ENCODE measurements around the gene FGFR3.

The FGFR3 gene

DNA sequence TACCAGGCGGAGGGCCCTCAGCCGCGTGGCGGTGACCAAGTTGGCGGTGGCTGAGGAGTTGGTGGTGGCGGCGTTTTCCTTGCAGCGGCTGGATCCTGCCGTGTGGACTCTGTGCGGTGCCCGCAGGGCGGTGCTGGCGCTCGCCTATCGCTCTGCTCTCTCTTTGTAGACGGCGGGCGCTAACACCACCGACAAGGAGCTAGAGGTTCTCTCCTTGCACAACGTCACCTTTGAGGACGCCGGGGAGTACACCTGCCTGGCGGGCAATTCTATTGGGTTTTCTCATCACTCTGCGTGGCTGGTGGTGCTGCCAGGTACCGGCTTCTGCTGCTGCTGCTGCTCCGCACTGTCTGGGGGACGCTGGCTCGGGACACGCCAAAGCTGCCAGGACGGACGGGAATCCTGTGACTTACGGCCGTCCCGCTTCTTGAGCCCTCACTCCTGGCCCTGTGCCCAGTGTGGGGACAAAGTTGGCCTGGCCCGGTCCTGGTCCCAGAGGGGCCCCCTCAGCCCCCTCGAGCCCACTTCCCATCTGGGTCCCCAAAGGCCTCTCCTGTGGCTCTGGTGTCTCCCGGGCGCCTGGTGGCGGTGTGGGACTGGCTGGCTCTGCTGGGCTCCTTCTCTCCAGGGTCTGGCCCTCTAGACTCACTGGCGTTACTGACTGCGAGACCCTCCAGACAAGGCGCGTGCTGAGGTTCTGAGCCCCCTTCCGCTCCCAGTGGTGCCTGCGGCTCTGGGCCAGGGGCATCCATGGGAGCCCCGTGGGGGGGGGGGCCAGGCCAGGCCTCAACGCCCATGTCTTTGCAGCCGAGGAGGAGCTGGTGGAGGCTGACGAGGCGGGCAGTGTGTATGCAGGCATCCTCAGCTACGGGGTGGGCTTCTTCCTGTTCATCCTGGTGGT lies 10.7 kb downstream of the FGFR3 start:
- no peak for DNase-seq

DNA sequence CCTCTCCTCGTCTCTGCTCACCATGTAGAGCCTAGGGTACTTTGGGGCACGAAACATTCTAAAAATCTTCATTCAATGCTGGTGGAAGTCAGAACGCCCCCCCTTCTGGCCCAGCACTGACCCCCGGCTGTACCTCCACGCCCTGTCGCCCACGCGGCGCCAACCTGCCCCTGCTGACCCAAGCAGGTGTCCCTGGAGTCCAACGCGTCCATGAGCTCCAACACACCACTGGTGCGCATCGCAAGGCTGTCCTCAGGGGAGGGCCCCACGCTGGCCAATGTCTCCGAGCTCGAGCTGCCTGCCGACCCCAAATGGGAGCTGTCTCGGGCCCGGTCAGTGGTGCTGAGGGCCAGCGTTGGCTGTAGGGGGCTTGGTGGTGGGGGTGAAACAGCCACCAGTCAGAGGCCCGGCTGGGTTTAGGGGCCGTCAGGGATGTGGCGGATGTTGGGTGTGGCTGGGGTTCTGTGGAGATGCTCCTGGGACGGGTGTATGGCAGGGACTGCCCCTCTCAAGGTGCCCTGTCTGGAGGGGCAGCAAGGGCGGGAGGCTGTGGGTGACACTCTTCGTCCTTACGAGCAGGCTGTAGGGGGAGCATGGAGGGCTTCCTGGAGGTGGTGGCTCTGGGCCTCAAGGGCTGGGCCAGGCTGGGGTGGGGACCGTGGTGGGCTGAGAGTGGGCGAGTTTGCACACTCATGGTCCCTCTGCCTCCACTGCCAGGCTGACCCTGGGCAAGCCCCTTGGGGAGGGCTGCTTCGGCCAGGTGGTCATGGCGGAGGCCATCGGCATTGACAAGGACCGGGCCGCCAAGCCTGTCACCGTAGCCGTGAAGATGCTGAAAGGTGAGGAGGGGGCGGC lies 11.8 kb downstream of the FGFR3 start:
- DNase-seq, result no peak

GRCh38 chr4:1805493-1806222 lies 12.6 kb downstream of the FGFR3 start:
- DNase-seq, result no peak

GRCh38 chr4:1806223-1806564 lies 13.1 kb downstream of the FGFR3 start:
- no peak for DNase-seq

GRCh38 chr4:1806596-1807331 lies 13.7 kb downstream of the FGFR3 start:
- DNase-seq, result no peak

GRCh38 chr4:1807332-1807777 lies 14.3 kb downstream of the FGFR3 start:
- no peak for DNase-seq

DNA sequence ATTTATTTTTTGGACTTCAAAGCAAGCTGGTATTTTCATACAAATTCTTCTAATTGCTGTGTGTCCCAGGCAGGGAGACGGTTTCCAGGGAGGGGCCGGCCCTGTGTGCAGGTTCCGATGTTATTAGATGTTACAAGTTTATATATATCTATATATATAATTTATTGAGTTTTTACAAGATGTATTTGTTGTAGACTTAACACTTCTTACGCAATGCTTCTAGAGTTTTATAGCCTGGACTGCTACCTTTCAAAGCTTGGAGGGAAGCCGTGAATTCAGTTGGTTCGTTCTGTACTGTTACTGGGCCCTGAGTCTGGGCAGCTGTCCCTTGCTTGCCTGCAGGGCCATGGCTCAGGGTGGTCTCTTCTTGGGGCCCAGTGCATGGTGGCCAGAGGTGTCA lies 15.3 kb downstream of the FGFR3 start:
- no peak for DNase-seq

DNA sequence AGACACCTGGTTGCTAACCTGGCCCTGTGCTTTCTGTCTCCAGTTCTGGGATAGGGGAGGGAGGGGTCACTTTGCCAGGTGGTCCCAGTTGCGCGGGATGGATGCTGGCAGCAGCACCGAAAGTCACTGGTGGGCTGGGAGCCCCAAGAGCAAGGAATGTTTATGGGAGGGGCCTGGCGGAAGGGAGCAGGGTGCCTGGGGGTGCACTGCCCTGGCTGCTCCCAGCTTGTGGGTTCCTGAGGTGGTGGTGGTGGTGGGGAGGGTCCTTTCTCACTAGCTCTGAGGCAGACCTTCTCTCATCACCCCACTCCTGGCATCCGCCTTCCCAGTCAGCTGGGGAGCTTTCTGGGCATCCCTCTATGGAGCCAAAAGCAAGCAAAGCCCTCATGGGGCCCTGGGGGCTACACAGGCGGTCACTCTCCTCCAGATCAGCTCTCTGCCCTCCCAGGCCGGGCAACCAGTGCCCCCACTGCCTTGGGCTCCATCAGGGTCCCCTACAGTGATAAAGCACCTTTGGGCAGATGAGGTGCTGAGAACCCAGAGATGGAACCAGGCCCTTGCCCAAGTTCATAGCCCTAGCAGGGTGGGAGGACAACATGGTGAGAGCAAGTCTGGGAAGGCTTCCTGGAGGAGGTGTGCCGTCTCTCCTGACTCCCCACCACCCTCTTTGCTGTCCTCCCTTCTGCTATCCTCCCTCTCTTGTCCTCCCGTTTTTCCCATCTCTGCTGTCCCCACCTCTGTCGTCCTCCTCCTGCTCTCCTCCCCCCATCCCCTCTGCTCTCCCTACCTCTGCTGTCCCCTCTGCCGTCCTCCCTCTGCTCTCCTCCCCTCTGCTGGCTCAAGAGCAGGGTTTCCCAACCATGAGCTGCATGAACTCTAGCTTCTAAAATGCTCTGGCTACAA lies 16.0 kb downstream of the FGFR3 start:
- DNase-seq, result no peak

DNA sequence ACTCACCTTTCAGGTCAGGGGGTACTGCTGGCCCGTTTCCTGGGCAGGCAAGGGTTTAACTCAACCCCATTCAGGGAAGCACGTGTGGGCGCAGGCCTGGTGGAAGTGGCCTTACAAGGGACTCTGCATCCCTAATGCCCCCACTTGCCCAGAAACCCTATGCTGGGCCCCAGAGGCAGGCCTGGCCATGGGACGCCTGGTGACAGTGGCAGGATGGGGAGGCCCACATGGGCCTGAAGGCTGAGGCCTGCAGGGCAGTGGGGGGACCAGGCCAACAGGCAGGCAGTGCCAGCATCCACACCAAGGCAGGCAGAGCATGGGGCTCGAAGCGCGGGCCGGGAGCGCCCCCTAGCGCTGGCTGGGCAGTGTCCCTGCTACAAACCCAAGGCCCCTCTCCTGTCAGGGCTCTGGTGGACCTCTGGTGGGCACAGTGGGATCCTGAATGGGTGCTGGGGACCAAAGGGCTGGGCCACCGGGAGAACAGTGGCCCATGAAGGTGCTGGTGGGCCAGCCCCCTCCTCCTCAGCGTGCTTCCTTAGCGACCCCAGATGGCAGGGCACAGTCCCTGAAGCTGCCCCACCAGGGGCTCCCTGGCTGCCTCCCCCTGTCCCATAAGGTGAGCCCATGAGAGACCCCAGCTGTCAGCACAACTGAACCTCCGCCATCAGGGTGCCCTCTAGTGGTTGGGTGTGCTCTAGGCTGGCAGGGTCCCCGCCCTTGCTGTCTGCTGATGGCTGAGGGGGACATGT lies 16.8 kb downstream of the FGFR3 start:
- peak; percentile 52 for DNase-seq

- DNase-seq, result no peak
These were observed 17.7 kb downstream of the FGFR3 start for GRCh38 chr4:1810765-1811164.

DNA sequence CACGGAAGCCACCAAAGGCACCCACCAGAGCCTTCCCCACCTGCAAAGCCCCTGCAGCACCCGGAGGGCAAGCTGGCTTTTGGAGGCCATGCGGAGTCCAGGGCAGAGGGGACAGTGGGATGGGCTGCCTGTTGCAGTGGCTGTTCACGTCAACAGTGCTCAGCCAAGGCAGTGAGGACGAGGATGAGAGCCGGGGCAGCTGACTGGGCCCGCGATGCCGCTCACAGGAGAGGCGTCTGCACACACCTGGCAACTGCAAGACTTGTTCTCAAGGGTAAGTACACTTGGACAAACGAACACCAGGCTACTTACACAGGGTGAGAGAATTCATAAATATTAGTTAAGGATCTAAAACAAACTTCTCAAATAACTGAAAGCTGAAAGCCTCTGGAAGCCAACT lies 19.6 kb downstream of the FGFR3 start:
- DNase-seq, result no peak

- DNase-seq, result no peak
These were observed 20.1 kb downstream of the FGFR3 start for GRCh38 chr4:1813231-1813630.

GRCh38 chr4:1813915-1814314 lies 20.8 kb downstream of the FGFR3 start:
- no peak for DNase-seq

- DNase-seq, result no peak
These were observed 21.4 kb downstream of the FGFR3 start for GRCh38 chr4:1814453-1814852.

DNA sequence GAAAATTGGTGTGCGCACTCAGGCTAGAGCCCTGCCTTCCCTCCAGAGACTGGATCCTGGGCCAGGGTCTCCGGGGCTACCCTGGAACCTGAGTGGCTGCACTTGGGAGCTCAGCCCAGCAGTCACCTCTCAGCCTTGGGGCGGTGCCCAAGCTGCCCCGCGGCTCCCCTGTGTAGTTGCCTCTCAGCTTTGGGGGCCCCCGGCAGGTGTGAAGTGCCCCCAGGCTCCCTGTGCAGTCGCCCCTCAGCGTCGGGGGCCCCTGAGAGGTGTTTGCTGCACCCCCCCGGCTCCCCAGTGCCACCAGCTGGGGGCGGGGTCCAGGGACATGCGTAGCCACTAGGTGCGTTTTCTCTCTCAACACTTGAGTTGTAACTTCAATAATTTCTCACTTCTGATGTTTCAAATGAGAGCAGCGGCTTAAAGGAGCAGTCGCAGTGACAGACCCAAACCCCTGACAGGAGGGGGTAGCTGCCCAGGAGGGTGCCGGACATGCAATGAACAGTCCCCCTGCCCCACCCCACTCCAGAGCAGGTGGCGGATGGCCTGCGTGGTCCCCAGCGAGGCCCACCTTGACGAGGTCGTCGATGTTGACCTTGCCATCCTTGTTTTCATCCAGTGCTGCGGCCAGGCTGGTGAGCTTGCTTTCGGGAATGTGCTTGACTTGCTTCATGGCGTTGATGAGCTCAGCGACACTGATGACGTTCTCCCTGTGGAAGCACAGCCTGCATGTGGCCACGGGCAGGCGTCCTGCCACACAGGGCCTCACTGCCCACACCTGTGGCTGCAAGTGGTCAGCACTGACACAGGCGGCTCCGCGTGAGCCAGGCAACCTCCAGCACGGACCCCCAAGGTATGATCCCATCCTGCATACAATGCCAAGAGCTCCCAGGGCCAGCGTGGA lies 22.3 kb downstream of the FGFR3 start:
- no peak for DNase-seq

GRCh38 chr4:1815997-1816860 lies 23.1 kb downstream of the FGFR3 start:
- DNase-seq, result no peak

DNA sequence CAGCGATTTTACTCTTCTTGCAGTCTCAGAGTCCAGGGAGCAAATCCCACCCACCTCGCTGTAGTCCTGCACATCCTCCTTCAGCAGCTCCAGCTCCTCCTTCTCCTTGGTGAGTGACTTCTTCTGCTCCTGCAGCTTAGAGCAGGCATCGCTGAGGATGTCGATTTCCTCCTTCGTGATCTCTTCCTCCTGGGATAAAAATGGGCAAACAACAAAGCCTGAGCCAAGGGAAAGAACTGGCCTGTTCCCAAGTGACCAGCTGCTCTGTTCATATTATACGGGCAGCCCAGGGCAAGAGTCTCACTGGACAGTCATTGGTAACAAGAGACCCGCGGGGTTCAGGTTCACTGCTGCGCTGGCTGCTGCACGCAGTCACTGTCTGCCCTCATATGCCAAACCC lies 26.2 kb downstream of the FGFR3 start:
- no peak for DNase-seq

GRCh38 chr4:1819816-1820215 lies 26.7 kb downstream of the FGFR3 start:
- no peak for DNase-seq
